GM10248 (cell line): Measurements from ENCODE around the gene WDR1.

Source experiments
- CTCF ChIA-PET: fragments of 300-600 bp; sonication (Branson Sonifier 250); formaldehyde crosslinking; extraction: SDS; loops from one replicate; lab custom pipeline; 2021; ENCODE audit warnings: antibody characterized with exemption; lab: Yijun Ruan, JAX
- POLR2A ChIA-PET: fragments of 350-650 bp; sonication (Branson Sonifier 250); formaldehyde crosslinking; extraction: SDS; loops from one replicate; lab custom pipeline; 2020; ENCODE audit warnings: antibody characterized with exemption; lab: Yijun Ruan, JAX
- DNase-seq: peaks from one replicate; pipeline ENCODE4 v3.0.0; 2012; ENCODE audit errors: extremely low spot score
- CTCF ChIP-seq: IDR thresholded peaks from 2 replicates; pipeline ENCODE4 v1.5.1; 2012; ENCODE audit warnings: mild to moderate bottlenecking, low read depth; ENCODE audit errors: extremely low read depth, missing control alignments, control extremely low read depth

The WDR1 gene

GRCh38 chr4:10113362-10114047 is 3.1 kb downstream of the WDR1 start:
- TF ChIP-seq CTCF: no peak
- ChIA-PET CTCF (no interaction called here), POLR2A (no interaction called here)
- DNase-seq: no peak

DNA sequence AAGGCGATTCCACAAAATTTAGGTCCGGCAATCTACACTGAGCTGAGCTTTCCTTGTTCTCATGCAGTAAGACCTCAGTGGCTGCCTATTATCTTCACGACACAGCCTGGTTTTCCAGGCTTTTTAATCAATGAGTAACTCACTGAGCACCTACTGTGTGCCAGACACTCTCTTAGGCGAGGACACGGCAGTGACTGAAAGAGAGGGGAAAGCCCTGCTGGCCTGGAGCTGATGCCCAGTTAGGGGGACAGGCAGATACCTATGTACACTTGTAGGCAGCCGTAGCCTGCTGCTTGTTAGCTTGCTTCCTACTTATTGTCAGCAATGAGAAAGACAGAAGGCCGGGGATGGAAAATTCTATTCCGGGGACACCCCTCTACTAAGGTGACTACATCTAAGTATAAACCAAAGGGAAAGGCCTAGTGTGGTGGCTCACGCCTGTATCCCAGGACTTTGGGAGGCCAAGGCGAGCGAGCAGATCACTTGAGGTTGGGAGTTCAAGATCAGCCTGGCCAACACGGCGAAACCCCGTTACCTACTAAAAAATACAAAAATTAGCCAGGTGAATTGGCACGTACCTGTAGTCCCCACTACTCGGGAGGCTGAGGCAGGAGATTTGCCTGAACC is 3.8 kb downstream of the WDR1 start:
- TF ChIP-seq CTCF: no peak
- POLR2A ChIA-PET: interaction anchor here (1.2 kb wide), 1 partner anchor 10 kb away, joined by 3 read pairs; no protein-coding TSS in a partner anchor
- CTCF ChIA-PET: interaction anchor here (0.7 kb wide), 1 partner anchor 17 kb away, joined by 3 read pairs; no protein-coding TSS in a partner anchor
- no peak for DNase-seq

- ChIA-PET CTCF (interaction anchor here (1.7 kb wide), 1 partner anchor 15 kb away, joined by 5 read pairs; no protein-coding TSS in a partner anchor), POLR2A (no interaction called here)
- TF ChIP-seq CTCF: no peak
- DNase-seq: no peak
Measured at GRCh38 chr4:10111067-10111801, 5.4 kb downstream of the WDR1 start.

DNA sequence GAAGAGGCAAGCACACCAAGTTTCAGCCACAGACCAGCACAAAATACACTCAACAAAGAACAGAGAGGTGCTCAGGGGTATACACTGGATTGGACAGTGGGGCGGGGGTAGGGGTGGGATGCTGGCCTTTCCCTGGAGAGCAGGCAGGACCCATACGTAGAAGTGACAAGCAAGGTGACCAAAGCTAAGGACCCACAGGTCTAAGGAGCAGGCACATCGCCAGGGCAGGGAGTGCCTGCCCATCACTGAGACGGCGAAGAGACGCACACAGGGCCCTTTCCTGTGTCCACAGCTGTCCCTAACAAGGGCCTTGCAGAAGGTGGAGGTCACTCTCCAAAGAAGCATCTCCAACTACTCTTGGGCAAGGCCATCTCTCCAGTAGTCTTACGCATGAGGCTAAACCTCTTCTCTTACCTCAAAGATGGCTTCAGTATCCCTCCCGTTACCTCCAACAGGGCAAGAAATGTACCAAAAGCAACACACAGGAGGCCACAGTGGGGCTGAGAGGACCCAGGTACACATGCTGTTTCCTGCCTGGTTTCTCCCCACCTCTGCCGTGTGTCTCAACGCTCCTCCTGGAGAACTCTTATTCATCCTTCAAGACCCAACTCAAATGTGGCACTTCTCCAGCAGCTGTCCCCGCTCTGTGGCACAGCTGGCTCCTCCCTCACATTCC is 6.5 kb downstream of the WDR1 start:
- TF ChIP-seq CTCF: no peak
- no peak for DNase-seq
- ChIA-PET CTCF (interaction anchor here (1.7 to 2.0 kb wide), 2 partner anchors 10 to 14 kb away, joined by 5 read pairs; no protein-coding TSS in a partner anchor), POLR2A (no interaction called here)

DNA sequence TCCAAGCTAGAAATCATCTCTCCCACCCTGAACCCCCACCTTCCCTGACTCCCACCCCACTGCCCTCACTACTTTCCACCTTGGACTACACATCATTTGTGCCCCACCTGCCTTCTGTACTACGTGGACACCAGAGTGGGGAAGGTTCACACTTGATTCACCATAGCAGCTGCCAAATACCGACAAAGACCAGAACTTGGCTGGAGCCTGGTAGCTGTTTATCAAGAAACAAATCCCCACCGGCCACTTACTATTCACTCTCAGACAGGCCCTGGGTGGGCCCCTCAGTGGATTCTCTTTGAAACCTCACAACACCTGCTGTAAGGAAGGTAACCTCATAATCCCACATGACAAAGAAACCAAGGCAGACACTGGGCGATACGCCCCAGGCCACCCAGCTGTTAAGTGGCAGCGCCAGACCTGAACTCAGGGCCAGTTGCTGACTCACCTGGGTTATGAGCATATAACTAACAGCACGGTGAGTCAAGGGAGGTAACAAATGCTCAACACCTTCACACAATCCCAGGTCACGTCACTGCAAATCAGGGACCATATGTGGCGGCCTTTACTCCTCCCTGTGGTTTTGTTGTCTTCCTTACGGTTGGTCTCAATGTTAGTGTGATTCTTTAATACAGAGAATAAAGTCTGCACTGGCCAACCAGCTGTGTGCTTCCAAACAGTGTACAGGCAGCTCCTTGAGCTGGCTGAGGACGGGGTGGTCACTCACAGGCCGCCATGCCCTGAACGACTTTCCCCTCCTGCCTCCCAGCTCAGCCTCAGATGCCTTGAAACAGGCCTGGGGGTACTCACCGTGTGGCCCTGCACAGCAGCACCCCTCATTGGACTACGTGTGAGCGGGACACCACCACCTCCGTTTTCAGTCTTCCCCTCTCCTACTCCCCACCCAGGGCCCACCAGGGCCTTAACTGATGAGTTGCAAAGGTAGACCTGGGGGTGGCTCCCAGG is 7.5 kb downstream of the WDR1 start:
- POLR2A ChIA-PET: interaction anchor here (0.8 to 8.2 kb wide), 2 partner anchors 9 to 13 kb away, joined by 3 to 69 read pairs; partner anchors contain the start of gene WDR1
- CTCF ChIA-PET: interaction anchor here (0.7 to 2.0 kb wide), 6 partner anchors 9 to 49 kb away, joined by 3 to 8 read pairs (median 4); no protein-coding TSS in a partner anchor
- DNase-seq: no peak
- no peak for TF ChIP-seq CTCF
